Measurements from ENCODE around the gene FBXO17. TPM values are rescaled to one million over a fixed set of nuclear protein-coding genes. Genes with fewer than 3 reads are reported as not detected.

The FBXO17 gene
- total RNA-seq, 1 experiment from 2014 or later: not detected

DNA sequence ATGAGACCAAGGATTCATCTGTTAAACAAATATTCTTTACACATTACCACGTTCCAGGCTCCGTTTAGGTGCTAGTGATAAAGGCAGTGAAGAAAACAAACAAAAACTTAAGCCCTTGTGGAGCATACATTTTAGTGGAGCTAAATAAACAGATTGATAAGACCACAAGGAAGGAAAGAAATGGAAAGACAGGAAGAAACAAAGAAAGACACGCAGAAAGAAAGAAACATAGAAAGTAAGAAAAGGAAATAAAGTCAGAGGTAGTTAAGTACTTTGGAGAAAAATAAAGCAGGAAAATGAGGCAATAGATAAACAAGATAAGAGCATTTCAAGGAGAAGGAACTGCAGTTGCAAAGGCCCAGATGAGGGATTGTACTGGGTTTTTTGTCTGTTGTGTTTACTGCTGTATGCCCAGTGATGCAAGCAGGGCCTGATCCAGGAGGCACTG lies 74.8 kb downstream of the FBXO17 start:
- Histone ChIP-seq H3K27me3 (ENCODE audit: low read length) (no peaks in the 10 kb centered on the region), H3K9me2 (replicated peaks; ENCODE audit: insufficient read depth, low read length) (no peaks in the 10 kb centered on the region), H3K9ac (ENCODE audit: low read length) (peak overlapping the region; percentile 75), H3K4me1 (ENCODE audit: low read length) (peaks cover 18% of the 10 kb centered on the region), H3K27ac (ENCODE audit: low read length) (0 out of 2 replicates have a peak overlapping the region, but pooled peaks have one; percentile 1), H3K4me3 (ENCODE audit: low read length) (peak overlapping the region; percentile 83), H4K20me1 (ENCODE audit: insufficient read depth, low read depth, low read length) (no peaks in the 10 kb centered on the region), H3K79me2 (ENCODE audit: low read length) (peaks cover 23% of the 10 kb centered on the region), H3K4me2 (ENCODE audit: low read depth, low read length, poor library complexity, severe bottlenecking) (peak overlapping the region; percentile 96), H2AFZ (ENCODE audit: low read length) (no peak overlapping the region), H3K36me3 (ENCODE audit: insufficient read depth, low read length) (no peaks in the 10 kb centered on the region; the same call in 1 of the 2 replicates), H3K9me3 (ENCODE audit: low read length) (no peaks in the 10 kb centered on the region)
- DNase-seq: no peak

DNA sequence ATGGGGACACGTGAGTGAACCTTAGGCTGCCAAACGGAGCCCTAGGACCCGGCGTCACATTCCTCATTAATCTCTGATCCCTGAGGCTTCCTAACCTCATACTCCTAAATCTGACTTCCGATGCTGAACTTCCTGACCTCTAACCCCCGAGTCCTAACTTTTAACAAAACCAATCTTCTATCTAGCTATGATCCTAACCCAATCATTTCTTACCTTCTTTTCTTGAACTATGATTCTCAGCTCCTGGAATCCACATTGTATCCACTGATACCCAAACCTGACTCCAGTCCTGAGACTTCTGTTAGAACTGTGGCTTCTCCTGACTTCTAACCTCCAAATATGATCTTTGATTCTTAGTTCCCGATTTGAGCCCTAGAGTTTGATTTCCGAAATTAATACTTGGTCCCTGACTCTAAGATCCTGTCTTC lies 75.3 kb downstream of the FBXO17 start:
- DNase-seq: no peak
- Histone ChIP-seq H3K4me2 (ENCODE audit: low read depth, low read length, poor library complexity, severe bottlenecking) (peak overlapping the region; percentile 96), H3K9me3 (ENCODE audit: low read length) (no peaks in the 10 kb centered on the region), H3K27me3 (ENCODE audit: low read length) (no peaks in the 10 kb centered on the region), H3K27ac (ENCODE audit: low read length) (0 out of 2 replicates have a peak overlapping the region, but pooled peaks have one; percentile 1), H3K4me3 (ENCODE audit: low read length) (peak overlapping the region; percentile 83), H3K36me3 (ENCODE audit: insufficient read depth, low read length) (no peaks in the 10 kb centered on the region), H3K9ac (ENCODE audit: low read length) (peak overlapping the region; percentile 75), H3K4me1 (ENCODE audit: low read length) (peaks cover 18% of the 10 kb centered on the region), H3K79me2 (ENCODE audit: low read length) (peaks cover 23% of the 10 kb centered on the region), H4K20me1 (ENCODE audit: insufficient read depth, low read depth, low read length) (no peaks in the 10 kb centered on the region), H3K9me2 (replicated peaks; ENCODE audit: insufficient read depth, low read length) (no peaks in the 10 kb centered on the region), H2AFZ (ENCODE audit: low read length) (peak overlapping the region; percentile 15)

DNA sequence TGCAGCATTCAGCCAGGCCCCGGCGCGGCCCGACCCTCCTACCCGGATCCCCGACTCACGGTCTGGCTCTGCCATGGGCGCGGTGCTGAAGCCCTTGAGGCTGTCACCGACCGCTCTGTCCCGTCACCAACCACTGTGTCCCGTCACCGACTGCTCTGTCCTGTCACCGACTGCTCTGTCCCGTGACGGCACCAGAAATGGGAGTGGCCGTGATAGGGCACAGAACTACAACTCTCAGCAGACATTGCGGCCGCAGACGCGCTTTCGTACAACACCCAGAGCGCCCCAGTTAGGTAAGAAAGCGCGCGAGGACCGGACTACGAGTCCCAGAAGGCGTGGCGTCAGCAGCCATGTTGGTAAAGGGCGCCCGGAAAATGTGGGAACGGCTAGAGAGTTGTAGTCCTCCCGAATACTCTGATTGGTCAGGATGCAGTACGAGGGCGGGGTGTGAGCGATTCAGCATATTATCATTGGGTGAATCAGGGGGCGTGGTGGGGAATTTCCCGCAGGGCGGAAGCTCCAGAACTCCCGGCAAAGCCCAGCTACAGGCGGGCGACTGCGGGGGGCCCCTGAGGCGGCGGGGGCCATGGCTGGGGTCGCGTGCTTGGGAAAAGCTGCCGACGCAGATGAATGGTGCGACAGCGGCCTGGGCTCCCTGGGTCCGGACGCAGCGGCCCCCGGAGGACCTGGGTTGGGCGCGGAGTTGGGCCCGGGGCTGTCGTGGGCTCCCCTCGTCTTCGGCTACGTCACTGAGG lies 75.9 kb downstream of the FBXO17 start, which contains the start of the genes NFKBIB and SIRT2:
Gene NFKBIB (plus strand): TSS at position 523 of the 755 bp plus-strand sequence. CDS start 64 bp downstream, at position 587.
Gene SIRT2 (minus strand): TSS at position 172 of the 755 bp plus-strand sequence. CDS start 97 bp downstream, at position 75.
- peak within 1 kb of the TSS; percentile 97 for H3K4me2 ChIP-seq (ENCODE audit: low read depth, low read length, poor library complexity, severe bottlenecking)
- no peaks in the 10 kb centered on the region for H3K9me3 ChIP-seq (ENCODE audit: low read length)
- 0 out of 2 replicates have a peak within 1 kb of the TSS, but pooled peaks have one; percentile 1 for H3K27ac ChIP-seq (ENCODE audit: low read length)
- no peaks in the 10 kb centered on the region for H3K9me2 ChIP-seq (replicated peaks; ENCODE audit: insufficient read depth, low read length)
- H3K79me2 ChIP-seq (ENCODE audit: low read length): peaks cover 23% of the 10 kb centered on the region
- no peaks in the 10 kb centered on the region for H3K27me3 ChIP-seq (ENCODE audit: low read length)
- H2AFZ ChIP-seq (ENCODE audit: low read length): peak within 1 kb of the TSS; percentile 97
- H3K9ac ChIP-seq (ENCODE audit: low read length): peak within 1 kb of the TSS; percentile 84
- peak; percentile 100 for DNase-seq
- H3K4me1 ChIP-seq (ENCODE audit: low read length): peaks cover 18% of the 10 kb centered on the region
- H3K4me3 ChIP-seq (ENCODE audit: low read length): peak within 1 kb of the TSS; percentile 83
- no peaks in the 10 kb centered on the region for H4K20me1 ChIP-seq (ENCODE audit: insufficient read depth, low read depth, low read length)
- no peaks in the 10 kb centered on the region for H3K36me3 ChIP-seq (ENCODE audit: insufficient read depth, low read length)

GRCh38 chr19:38898788-38899446 lies 76.6 kb downstream of the FBXO17 start:
- no peaks in the 10 kb centered on the region for H3K36me3 ChIP-seq (ENCODE audit: insufficient read depth, low read length)
- H3K4me1 ChIP-seq (ENCODE audit: low read length): peaks cover 18% of the 10 kb centered on the region
- H3K27me3 ChIP-seq (ENCODE audit: low read length): no peaks in the 10 kb centered on the region
- H3K9me2 ChIP-seq (replicated peaks; ENCODE audit: insufficient read depth, low read length): no peaks in the 10 kb centered on the region
- peak overlapping the region; percentile 97 for H2AFZ ChIP-seq (ENCODE audit: low read length)
- peak overlapping the region; percentile 97 for H3K4me2 ChIP-seq (ENCODE audit: low read depth, low read length, poor library complexity, severe bottlenecking)
- no peaks in the 10 kb centered on the region for H3K9me3 ChIP-seq (ENCODE audit: low read length)
- H3K9ac ChIP-seq (ENCODE audit: low read length): peak overlapping the region; percentile 84
- no peaks in the 10 kb centered on the region for H4K20me1 ChIP-seq (ENCODE audit: insufficient read depth, low read depth, low read length)
- peak; percentile 52 for DNase-seq
- peaks cover 19% of the 10 kb centered on the region for H3K79me2 ChIP-seq (ENCODE audit: low read length)
- no peak overlapping the region for H3K27ac ChIP-seq (ENCODE audit: low read length)
- H3K4me3 ChIP-seq (ENCODE audit: low read length): peak overlapping the region; percentile 83

- Histone ChIP-seq H3K4me2 (ENCODE audit: low read depth, low read length, poor library complexity, severe bottlenecking) (no peak overlapping the region), H3K27me3 (ENCODE audit: low read length) (no peaks in the 10 kb centered on the region), H3K79me2 (ENCODE audit: low read length) (no peaks in the 10 kb centered on the region), H4K20me1 (ENCODE audit: insufficient read depth, low read depth, low read length) (no peaks in the 10 kb centered on the region), H3K4me1 (ENCODE audit: low read length) (peaks cover 11% of the 10 kb centered on the region), H3K27ac (ENCODE audit: low read length) (no peak overlapping the region), H3K9me2 (replicated peaks; ENCODE audit: insufficient read depth, low read length) (no peaks in the 10 kb centered on the region), H3K4me3 (ENCODE audit: low read length) (no peak overlapping the region), H3K9ac (ENCODE audit: low read length) (no peak overlapping the region), H3K36me3 (ENCODE audit: insufficient read depth, low read length) (no peaks in the 10 kb centered on the region), H3K9me3 (ENCODE audit: low read length) (no peaks in the 10 kb centered on the region), H2AFZ (ENCODE audit: low read length) (no peak overlapping the region)
- DNase-seq: no peak
Measured at GRCh38 chr19:38894968-38895367, 80.6 kb downstream of the FBXO17 start.

- H3K4me2 ChIP-seq (ENCODE audit: low read depth, low read length, poor library complexity, severe bottlenecking): no peak overlapping the region
- no peaks in the 10 kb centered on the region for H3K9me2 ChIP-seq (replicated peaks; ENCODE audit: insufficient read depth, low read length)
- H3K27ac ChIP-seq (ENCODE audit: low read length): no peak overlapping the region
- no peaks in the 10 kb centered on the region for H3K27me3 ChIP-seq (ENCODE audit: low read length)
- no peak overlapping the region for H3K9ac ChIP-seq (ENCODE audit: low read length)
- H3K79me2 ChIP-seq (ENCODE audit: low read length): no peaks in the 10 kb centered on the region
- H4K20me1 ChIP-seq (ENCODE audit: insufficient read depth, low read depth, low read length): no peaks in the 10 kb centered on the region
- no peak overlapping the region for H2AFZ ChIP-seq (ENCODE audit: low read length)
- DNase-seq: no peak
- H3K36me3 ChIP-seq (ENCODE audit: insufficient read depth, low read length): no peaks in the 10 kb centered on the region
- H3K9me3 ChIP-seq (ENCODE audit: low read length): no peaks in the 10 kb centered on the region
- no peak overlapping the region for H3K4me3 ChIP-seq (ENCODE audit: low read length)
- H3K4me1 ChIP-seq (ENCODE audit: low read length): peaks cover 2% of the 10 kb centered on the region
Measured at GRCh38 chr19:38893341-38893771, 82.2 kb downstream of the FBXO17 start.

DNA sequence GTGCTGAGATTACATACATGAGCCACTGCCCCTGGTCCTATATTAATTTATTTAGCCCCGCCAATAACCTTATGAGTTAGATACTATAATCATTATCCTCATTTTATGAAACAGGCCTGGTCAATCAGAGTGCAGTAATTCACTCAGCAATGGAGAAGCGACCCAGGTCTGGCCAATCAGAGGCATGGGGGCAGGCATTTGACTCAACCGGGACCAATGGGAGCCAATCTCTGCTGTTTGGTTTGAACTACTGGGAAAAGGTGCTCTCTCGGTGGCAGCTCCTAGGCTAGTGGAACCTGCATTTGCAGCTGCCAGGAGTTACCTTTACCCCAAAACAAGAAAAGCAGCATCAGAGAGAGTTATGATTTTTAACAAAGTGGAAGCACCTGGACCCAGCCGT lies 82.7 kb downstream of the FBXO17 start:
- no peak overlapping the region for H3K27ac ChIP-seq (ENCODE audit: low read length)
- H4K20me1 ChIP-seq (ENCODE audit: insufficient read depth, low read depth, low read length): no peaks in the 10 kb centered on the region
- H3K9me2 ChIP-seq (replicated peaks; ENCODE audit: insufficient read depth, low read length): no peaks in the 10 kb centered on the region
- no peaks in the 10 kb centered on the region for H3K4me1 ChIP-seq (ENCODE audit: low read length)
- H3K4me2 ChIP-seq (ENCODE audit: low read depth, low read length, poor library complexity, severe bottlenecking): no peak overlapping the region
- DNase-seq: no peak
- no peak overlapping the region for H3K9ac ChIP-seq (ENCODE audit: low read length)
- H3K79me2 ChIP-seq (ENCODE audit: low read length): no peaks in the 10 kb centered on the region
- no peak overlapping the region for H2AFZ ChIP-seq (ENCODE audit: low read length)
- H3K36me3 ChIP-seq (ENCODE audit: insufficient read depth, low read length): no peaks in the 10 kb centered on the region
- no peak overlapping the region for H3K4me3 ChIP-seq (ENCODE audit: low read length)
- H3K27me3 ChIP-seq (ENCODE audit: low read length): no peaks in the 10 kb centered on the region
- no peaks in the 10 kb centered on the region for H3K9me3 ChIP-seq (ENCODE audit: low read length)

DNA sequence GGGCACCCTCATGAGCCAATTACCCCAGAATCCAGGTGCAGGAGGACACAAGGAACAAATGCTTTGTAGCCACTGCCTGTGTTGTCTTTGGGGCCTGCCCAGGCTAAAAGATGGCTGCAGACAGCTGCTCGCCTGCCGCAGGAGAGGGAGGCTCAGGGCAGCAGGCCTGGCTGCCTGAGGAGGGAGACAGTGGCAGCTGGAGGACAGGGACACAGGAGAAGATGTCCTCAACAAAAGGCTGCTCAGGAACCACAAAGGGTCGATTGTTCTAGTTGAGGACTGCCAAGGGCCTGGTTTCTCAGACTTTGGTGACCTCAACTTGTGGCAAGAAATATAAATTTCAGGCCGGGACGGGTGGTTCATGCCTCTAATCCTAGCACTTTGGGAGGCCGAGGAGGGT lies 83.8 kb downstream of the FBXO17 start:
- H3K4me2 ChIP-seq (ENCODE audit: low read depth, low read length, poor library complexity, severe bottlenecking): no peak overlapping the region
- no peaks in the 10 kb centered on the region for H3K4me1 ChIP-seq (ENCODE audit: low read length)
- no peak for DNase-seq
- no peak overlapping the region for H2AFZ ChIP-seq (ENCODE audit: low read length)
- H3K27me3 ChIP-seq (ENCODE audit: low read length): no peaks in the 10 kb centered on the region
- no peaks in the 10 kb centered on the region for H3K9me2 ChIP-seq (replicated peaks; ENCODE audit: insufficient read depth, low read length)
- no peaks in the 10 kb centered on the region for H3K9me3 ChIP-seq (ENCODE audit: low read length)
- H3K36me3 ChIP-seq (ENCODE audit: insufficient read depth, low read length): no peaks in the 10 kb centered on the region
- no peak overlapping the region for H3K9ac ChIP-seq (ENCODE audit: low read length)
- no peak overlapping the region for H3K27ac ChIP-seq (ENCODE audit: low read length)
- no peaks in the 10 kb centered on the region for H3K79me2 ChIP-seq (ENCODE audit: low read length)
- no peaks in the 10 kb centered on the region for H4K20me1 ChIP-seq (ENCODE audit: insufficient read depth, low read depth, low read length)
- no peak overlapping the region for H3K4me3 ChIP-seq (ENCODE audit: low read length)
